Measurements from ENCODE around the gene FBXW2.

DNA sequence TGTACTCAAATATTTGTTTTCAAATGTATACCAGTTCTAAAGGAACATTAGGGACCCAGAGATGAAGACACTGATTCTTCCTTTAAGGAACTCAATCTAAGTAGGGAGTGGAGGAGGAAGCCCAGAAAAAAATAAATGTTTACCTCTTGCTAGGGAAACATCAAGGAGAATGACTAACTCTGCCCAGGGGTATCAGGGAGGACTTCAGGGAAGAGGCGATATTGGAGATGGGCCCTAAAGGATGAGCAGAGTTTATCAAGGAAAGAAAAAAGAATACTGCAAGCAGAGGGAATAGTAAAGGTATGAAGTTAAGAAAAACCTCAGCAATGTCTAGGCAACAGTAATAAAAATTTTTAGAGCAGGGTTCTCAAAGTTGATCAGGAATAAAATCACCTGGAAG, 16.4 kb downstream of the FBXW2 start:
- TF ChIP-seq POLR2A (IDR thresholded peaks at IDR 0.05) = no peak
- TF ChIP-seq, protein P1, sequence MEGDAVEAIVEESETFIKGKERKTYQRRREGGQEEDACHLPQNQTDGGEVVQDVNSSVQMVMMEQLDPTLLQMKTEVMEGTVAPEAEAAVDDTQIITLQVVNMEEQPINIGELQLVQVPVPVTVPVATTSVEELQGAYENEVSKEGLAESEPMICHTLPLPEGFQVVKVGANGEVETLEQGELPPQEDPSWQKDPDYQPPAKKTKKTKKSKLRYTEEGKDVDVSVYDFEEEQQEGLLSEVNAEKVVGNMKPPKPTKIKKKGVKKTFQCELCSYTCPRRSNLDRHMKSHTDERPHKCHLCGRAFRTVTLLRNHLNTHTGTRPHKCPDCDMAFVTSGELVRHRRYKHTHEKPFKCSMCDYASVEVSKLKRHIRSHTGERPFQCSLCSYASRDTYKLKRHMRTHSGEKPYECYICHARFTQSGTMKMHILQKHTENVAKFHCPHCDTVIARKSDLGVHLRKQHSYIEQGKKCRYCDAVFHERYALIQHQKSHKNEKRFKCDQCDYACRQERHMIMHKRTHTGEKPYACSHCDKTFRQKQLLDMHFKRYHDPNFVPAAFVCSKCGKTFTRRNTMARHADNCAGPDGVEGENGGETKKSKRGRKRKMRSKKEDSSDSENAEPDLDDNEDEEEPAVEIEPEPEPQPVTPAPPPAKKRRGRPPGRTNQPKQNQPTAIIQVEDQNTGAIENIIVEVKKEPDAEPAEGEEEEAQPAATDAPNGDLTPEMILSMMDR (IDR thresholded peaks at IDR 0.05) = no peak
